CD1c-positive myeloid dendritic cell (primary cell): ENCODE results near the gene PCBP3.
"Not testable (repeated sequence)": the region's sequence is repeated elsewhere in the genome, so short reads cannot be mapped to it uniquely, and the experiment has no call there.

ENCODE experiments used
- DNase-seq: peaks from one replicate; pipeline ENCODE4 v3.0.0-alpha.2; 2016; ENCODE audit errors: extremely low spot score

PCBP3 gene

GRCh38 chr21:45643021-45643980 is at the start of gene PCBP3:
Gene PCBP3 (plus strand): TSS chr21:45643725. CDS start chr21:45850086, 206,361 bp downstream.
- DNase-seq, result peak; percentile 96

- DNase-seq, result no peak
Observed at GRCh38 chr21:45594721-45595489, 48.6 kb upstream of the PCBP3 start.

GRCh38 chr21:45595574-45596295 is 47.8 kb upstream of the PCBP3 start:
- no peak for DNase-seq

GRCh38 chr21:45596704-45597318 is 46.7 kb upstream of the PCBP3 start:
- peak; percentile 76 for DNase-seq

GRCh38 chr21:45598109-45598508 is 45.4 kb upstream of the PCBP3 start:
- DNase-seq, result no peak

- no peak for DNase-seq
Observed at GRCh38 chr21:45598666-45599065, 44.9 kb upstream of the PCBP3 start.

- DNase-seq, result no peak
Observed at GRCh38 chr21:45599146-45599581, 44.4 kb upstream of the PCBP3 start.

- no peak for DNase-seq
Observed at GRCh38 chr21:45600248-45600647, 43.3 kb upstream of the PCBP3 start.

- no peak for DNase-seq
Observed at GRCh38 chr21:45601551-45601950, 42.0 kb upstream of the PCBP3 start.

GRCh38 chr21:45602106-45602505 is 41.4 kb upstream of the PCBP3 start:
- DNase-seq, result no peak

- DNase-seq, result no peak
Observed at GRCh38 chr21:45603481-45603880, 40.0 kb upstream of the PCBP3 start.

GRCh38 chr21:45604681-45605080 is 38.8 kb upstream of the PCBP3 start:
- not testable (repeated sequence) for DNase-seq

GRCh38 chr21:45607021-45607908 is 36.3 kb upstream of the PCBP3 start:
- DNase-seq, result no peak

GRCh38 chr21:45607909-45608295 is 35.6 kb upstream of the PCBP3 start:
- DNase-seq, result no peak

GRCh38 chr21:45608747-45609470 is 34.6 kb upstream of the PCBP3 start:
- not testable (repeated sequence) for DNase-seq

- DNase-seq, result not testable (repeated sequence)
Observed at GRCh38 chr21:45609616-45610015, 33.9 kb upstream of the PCBP3 start.

GRCh38 chr21:45611296-45611695 is 32.2 kb upstream of the PCBP3 start:
- DNase-seq, result no peak

GRCh38 chr21:45611939-45612664 is 31.4 kb upstream of the PCBP3 start:
- DNase-seq, result no peak

- not testable (repeated sequence) for DNase-seq
Observed at GRCh38 chr21:45612665-45613019, 30.9 kb upstream of the PCBP3 start.
